ENCODE results near the gene SUN2.

The SUN2 gene

GRCh38 chr22:38755911-38756532 lies at the start of gene SUN2:
TSS of gene SUN2 (minus strand) at chr22:38755998. CDS start at chr22:38752628, 3,370 bp downstream.
- Histone ChIP-seq H3K9me3 (ENCODE audit: control insufficient read depth, insufficient read depth, low read depth, low read length) (no peaks in the 10 kb centered on the region), H3K27ac (ENCODE audit: extremely low read depth, low read depth, low read length) (peak within 1 kb of the TSS; percentile 97), H3K4me1 (ENCODE audit: control insufficient read depth, insufficient read depth, low read length) (peaks cover 9% of the 10 kb centered on the region), H3K36me3 (ENCODE audit: control insufficient read depth in 2 of 2, insufficient read depth in 1 of 2, low read length in 2 of 2) (peaks cover 6 to 27% of the 10 kb centered on the region in 2 experiments; a peak in 2 of 3 replicates), H3K4me3 (ENCODE audit: low read depth, low read length) (peak within 1 kb of the TSS; percentile 71)
- CTCF ChIA-PET = interaction anchor here (1.3 to 5.1 kb wide), 3 partner anchors 10 to 115 kb away, joined by 3 to 48 read pairs (median 23); no protein-coding TSS in a partner anchor
- POLR2A ChIA-PET = interaction anchor here (1.1 to 1.9 kb wide), 2 partner anchors 10 to 12 kb away, joined by 3 to 8 read pairs; no protein-coding TSS in a partner anchor
- TF ChIP-seq ZNF624 (tag by site-specific recombination; IDR thresholded peaks at IDR 0.05) (no peak), ZXDB (tag by site-specific recombination; IDR thresholded peaks at IDR 0.05) (no peak), ZNF335 (tag by site-specific recombination; conservative IDR thresholded peaks at IDR 0.05) (peak; percentile 90), KLF9 (tag by site-specific recombination; IDR thresholded peaks at IDR 0.05; ENCODE audit: low read depth) (peak; percentile 61), ZNF324 (tag by site-specific recombination; IDR thresholded peaks at IDR 0.05) (no peak), GLIS2 (tag by site-specific recombination; IDR thresholded peaks at IDR 0.05) (peak; percentile 74; the same call in 1 of the 2 replicates), ZNF174 (tag by site-specific recombination; IDR thresholded peaks at IDR 0.05) (no peak), KLF1 (tag by site-specific recombination; IDR thresholded peaks at IDR 0.05) (0 out of 2 replicates have a peak, but pooled peaks have one; percentile 46), ZNF148 (tag by site-specific recombination; IDR thresholded peaks at IDR 0.05; ENCODE audit: borderline replicate concordance) (no peak), ZNF433 (tag by site-specific recombination; IDR thresholded peaks at IDR 0.05; ENCODE audit: low read depth) (no peak), PRDM6 (tag by site-specific recombination; IDR thresholded peaks at IDR 0.05) (no peak), ZNF768 (tag by site-specific recombination; IDR thresholded peaks at IDR 0.05) (no peak), ZFP41 (tag by site-specific recombination; IDR thresholded peaks at IDR 0.05; ENCODE audit: borderline replicate concordance) (no peak), ZNF501 (tag by site-specific recombination; IDR thresholded peaks at IDR 0.05) (no peak), ZNF776 (tag by site-specific recombination; IDR thresholded peaks at IDR 0.05; ENCODE audit: borderline replicate concordance) (no peak), MEIS1 (CRISPR knock-in tag; IDR thresholded peaks at IDR 0.05; ENCODE audit: borderline replicate concordance) (no peak), ZNF529 (tag by site-specific recombination; IDR thresholded peaks at IDR 0.05; ENCODE audit: insufficient replicate concordance) (no peak), ZFP69B (tag by site-specific recombination; IDR thresholded peaks at IDR 0.05) (peak; percentile 98), ZNF449 (tag by site-specific recombination; IDR thresholded peaks at IDR 0.05) (no peak), ZNF133 (tag by site-specific recombination; IDR thresholded peaks at IDR 0.05) (no peak), GFI1B (tag by site-specific recombination; IDR thresholded peaks at IDR 0.05) (no peak), SETDB1 (IDR thresholded peaks at IDR 0.05; ENCODE audit: insufficient read length, low read length) (no peak), ZNF248 (tag by site-specific recombination; IDR thresholded peaks at IDR 0.05) (no peak), ZBTB49 (tag by site-specific recombination; IDR thresholded peaks at IDR 0.05; ENCODE audit: low read depth) (no peak), ZNF621 (tag by site-specific recombination; IDR thresholded peaks at IDR 0.05) (no peak), ZNF19 (tag by site-specific recombination; IDR thresholded peaks at IDR 0.05; ENCODE audit: low read depth) (no peak), REPIN1 (tag by site-specific recombination; IDR thresholded peaks at IDR 0.05; ENCODE audit: low read depth) (no peak), ZNF48 (tag by site-specific recombination; IDR thresholded peaks at IDR 0.05) (no peak), ZNF132 (tag by site-specific recombination; IDR thresholded peaks at IDR 0.05; ENCODE audit: borderline replicate concordance) (no peak), ZNF76 (tag by site-specific recombination; IDR thresholded peaks at IDR 0.05; ENCODE audit: borderline replicate concordance, low read depth) (peak; percentile 35; the same call in 1 of the 2 replicates), ZNF544 (tag by site-specific recombination; IDR thresholded peaks at IDR 0.05) (no peak), SP2 (tag by site-specific recombination; IDR thresholded peaks at IDR 0.05) (peak; percentile 82)

Data from HEK293 (cell line).